Astrocyte of the hippocampus (primary cell): Measurements from ENCODE around the gene MARCKSL1.
"Not testable (repeated sequence)": the region's sequence is repeated elsewhere in the genome, so short reads cannot be mapped to it uniquely, and the experiment has no call there.

Experiments
- DNase-seq: peaks from one replicate; pipeline ENCODE4 v3.0.0; 2011; ENCODE audit warnings: low read depth, low spot score

MARCKSL1 gene, protein sequence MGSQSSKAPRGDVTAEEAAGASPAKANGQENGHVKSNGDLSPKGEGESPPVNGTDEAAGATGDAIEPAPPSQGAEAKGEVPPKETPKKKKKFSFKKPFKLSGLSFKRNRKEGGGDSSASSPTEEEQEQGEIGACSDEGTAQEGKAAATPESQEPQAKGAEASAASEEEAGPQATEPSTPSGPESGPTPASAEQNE

DNA sequence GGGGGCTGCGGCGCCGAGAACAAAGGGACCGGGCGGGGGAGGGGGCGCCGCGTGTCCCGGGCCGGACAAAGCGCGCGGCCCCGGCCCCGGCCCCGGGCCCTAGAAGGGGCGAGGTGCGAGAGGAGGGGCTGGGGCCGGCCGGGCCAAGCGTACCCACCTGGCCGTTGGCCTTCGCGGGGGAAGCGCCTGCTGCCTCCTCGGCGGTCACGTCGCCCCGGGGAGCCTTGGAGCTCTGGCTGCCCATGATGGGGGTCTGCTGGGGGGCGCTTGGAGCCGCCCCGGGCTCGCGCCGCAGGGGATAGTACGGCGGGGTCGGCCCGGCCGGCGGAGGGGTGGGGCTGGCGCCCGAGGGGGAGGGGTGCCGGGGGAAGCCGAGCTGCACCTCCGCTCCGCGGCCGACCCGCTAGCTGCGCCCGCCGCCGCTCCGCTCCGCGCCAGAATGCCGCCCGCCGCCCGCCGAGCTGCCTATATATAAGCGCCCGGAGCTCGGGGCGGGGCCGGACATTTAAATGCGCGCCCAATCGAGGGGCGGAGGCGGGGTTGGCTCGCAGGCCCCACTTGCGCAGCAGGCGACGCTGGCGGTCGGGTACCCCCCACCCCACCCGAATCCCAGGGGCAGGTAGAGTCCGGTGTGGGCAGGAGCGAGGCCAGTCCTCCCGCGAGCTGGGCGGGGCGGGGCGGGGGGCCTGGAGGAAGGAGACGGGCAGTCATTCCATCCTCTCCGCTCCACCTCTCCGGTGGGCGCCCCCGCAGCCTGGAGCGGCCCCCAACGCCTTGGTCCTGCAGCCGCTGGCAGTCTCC lies at the start of gene MARCKSL1:
Gene MARCKSL1 (minus strand): TSS at position 444 of the 801 bp plus-strand sequence. CDS start 200 bp downstream, at position 244.
- peak; percentile 91 for DNase-seq

DNA sequence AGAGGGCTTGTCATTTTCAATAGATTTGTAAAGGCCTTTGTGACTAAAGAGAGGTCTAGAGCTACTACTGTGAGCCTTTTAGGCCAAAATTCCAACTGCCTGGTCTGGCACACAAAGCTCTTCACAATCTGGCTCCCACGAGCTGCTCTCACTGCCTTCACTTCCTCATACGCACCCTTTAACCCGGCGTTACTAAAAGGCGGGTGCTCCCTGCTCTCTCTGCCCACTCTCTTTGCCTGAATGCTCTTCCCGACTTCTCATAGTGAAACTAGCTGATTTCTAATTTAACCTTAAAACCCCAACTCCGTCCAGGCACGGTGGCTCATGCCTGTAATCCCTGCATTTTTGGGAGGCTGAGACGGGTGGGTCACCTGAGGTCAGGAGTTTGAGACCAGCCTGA lies 44.0 kb upstream of the MARCKSL1 start:
- no peak for DNase-seq

- no peak for DNase-seq
Observed at GRCh38 chr1:32377541-32378220, 41.6 kb upstream of the MARCKSL1 start.

DNA sequence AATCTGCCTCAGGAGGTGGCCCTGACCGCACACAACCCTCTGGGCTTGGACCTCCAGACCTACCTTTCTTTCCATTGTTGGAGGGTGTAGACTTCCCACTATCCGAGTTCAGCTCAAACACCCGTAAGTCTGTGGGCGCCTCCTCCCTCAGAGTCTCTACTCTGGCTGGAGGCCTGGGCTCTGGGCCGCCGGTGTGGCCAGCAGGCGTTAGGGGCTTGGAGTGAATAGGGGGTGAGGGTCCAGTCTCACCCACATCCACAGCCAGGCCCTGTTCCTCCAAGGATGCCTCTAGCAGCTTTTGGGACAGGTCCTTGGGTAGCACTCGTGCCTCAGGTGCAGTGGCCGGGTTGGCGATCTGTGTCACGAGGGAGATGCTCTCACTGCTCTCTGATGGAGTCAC lies 40.2 kb upstream of the MARCKSL1 start:
- no peak for DNase-seq

- no peak for DNase-seq
Observed at GRCh38 chr1:32373996-32374592, 38.1 kb upstream of the MARCKSL1 start.

DNA sequence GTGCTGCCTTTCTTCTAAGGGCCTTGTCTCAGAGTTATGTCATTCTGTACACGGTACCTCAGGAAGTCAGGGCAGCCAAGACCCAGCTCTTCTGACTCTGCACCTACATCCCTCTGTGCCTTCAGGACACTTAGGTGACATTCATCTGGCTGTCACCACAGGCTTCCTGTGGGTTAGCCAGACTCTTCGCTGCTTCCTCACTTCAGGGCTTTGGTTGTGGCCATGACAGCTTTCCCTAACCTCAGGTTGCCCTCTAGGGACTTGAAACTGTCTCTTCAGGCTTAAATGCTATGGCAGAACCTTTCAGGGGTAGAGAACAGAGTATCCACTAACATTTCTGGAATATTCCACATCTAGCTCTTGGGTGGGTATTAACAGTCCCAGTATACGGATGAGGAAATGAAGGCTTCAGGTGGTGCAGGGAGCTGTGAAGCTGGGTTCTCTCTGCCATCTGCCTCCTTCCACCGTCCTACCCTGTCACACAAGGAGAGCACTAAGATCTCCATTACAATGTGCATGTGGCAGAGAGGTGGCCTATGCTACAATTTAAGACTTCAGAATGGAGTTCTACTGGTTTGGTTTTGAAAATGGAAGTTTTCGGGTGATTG lies 36.2 kb upstream of the MARCKSL1 start:
- DNase-seq = no peak

DNA sequence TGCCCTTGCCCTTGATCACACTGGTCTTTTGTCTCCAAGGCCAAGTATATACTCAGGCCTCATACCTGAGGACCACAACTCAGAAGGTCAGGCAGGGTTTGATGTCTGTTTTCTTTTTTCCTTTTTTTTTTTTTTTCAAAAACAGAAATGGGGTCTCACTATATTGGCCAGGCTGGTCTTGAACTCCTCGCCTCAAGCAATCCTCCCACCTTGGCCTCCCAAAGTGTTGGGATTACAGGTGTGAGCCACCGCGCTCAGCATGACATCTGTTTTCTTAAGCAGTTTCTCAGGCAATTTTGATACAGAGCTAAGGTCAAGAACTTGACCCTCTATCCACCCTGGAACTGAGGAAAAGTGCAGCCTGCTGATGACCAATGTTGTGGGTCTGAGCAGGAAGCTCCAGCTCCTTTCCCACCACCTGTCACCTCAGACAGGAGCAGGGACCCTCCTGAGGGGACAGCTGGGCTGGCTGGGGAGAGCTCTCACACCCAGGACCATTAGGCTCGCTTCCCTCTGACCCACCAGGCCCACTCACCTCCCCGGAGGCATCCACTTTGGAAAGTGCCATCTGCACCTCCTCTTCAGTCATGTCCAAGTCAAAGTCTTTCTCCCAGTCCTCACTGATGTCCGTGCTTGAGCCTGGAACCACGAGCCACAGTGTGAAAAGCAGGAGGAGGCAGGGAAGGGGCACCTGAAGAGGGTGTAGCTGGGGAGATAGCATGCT lies 32.0 kb upstream of the MARCKSL1 start:
- DNase-seq = no peak

- DNase-seq = no peak
Observed at GRCh38 chr1:32365445-32365844, 29.4 kb upstream of the MARCKSL1 start.

- DNase-seq = no peak
Observed at GRCh38 chr1:32364836-32365235, 28.8 kb upstream of the MARCKSL1 start.

DNA sequence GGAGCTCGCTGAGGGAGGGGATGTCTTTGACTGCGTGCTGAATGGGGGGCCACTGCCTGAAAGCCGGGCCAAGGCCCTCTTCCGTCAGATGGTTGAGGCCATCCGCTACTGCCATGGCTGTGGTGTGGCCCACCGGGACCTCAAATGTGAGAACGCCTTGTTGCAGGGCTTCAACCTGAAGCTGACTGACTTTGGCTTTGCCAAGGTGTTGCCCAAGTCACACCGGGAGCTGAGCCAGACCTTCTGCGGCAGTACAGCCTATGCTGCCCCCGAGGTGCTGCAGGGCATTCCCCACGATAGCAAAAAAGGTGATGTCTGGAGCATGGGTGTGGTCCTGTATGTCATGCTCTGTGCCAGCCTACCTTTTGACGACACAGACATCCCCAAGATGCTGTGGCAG lies 27.7 kb upstream of the MARCKSL1 start:
- no peak for DNase-seq

DNA sequence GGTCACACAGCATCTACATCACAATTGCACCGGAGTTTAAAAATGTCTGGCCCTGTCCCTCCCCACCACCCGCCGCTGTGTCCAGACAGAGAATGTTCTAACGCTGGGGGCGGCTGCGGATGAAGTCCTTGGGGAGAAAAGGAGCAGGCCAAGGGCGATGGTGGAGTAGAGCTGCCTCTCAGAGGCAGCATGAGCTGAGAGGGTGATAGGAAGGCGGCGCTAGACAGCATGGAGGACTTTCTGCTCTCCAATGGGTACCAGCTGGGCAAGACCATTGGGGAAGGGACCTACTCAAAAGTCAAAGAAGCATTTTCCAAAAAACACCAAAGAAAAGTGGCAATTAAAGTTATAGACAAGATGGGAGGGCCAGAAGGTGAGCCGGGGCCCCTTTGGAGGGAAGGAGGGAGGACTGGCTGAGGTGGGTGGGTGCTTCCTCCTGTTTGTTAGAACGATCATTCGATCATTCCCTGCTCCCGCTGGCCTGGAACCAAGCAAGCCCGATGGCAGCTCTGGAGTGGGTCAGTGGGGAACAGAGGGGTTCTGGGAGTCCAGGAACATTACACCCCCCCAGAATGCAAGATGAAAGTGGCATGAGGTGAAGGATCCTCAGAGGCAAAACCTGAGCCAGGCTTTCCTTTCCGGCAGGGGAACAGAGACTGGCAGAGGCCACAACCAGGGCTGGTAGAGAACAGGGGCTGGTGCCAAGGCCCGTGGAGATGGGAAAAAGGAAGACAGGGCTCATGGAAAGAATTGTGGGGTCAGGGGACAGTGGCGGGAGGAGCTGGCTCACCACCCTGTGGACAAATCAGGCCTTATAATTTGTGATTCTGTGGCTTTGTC lies 26.7 kb upstream of the MARCKSL1 start, which contains the start of the genes FAM229A and TSSK3:
Gene FAM229A (minus strand): TSS at position 12 of the 840 bp plus-strand sequence. CDS start 394 bp downstream, outside the sequence.
Gene TSSK3 (plus strand): TSS at position 66 of the 840 bp plus-strand sequence. CDS start 163 bp downstream, at position 229.
- DNase-seq = no peak

GRCh38 chr1:32361674-32362473 lies 25.8 kb upstream of the MARCKSL1 start:
- peak; percentile 76 for DNase-seq

GRCh38 chr1:32361308-32361673 lies 25.3 kb upstream of the MARCKSL1 start:
- DNase-seq = no peak

- no peak for DNase-seq
Observed at GRCh38 chr1:32358435-32358834, 22.4 kb upstream of the MARCKSL1 start.

GRCh38 chr1:32357614-32358013 lies 21.6 kb upstream of the MARCKSL1 start:
- DNase-seq = no peak

DNA sequence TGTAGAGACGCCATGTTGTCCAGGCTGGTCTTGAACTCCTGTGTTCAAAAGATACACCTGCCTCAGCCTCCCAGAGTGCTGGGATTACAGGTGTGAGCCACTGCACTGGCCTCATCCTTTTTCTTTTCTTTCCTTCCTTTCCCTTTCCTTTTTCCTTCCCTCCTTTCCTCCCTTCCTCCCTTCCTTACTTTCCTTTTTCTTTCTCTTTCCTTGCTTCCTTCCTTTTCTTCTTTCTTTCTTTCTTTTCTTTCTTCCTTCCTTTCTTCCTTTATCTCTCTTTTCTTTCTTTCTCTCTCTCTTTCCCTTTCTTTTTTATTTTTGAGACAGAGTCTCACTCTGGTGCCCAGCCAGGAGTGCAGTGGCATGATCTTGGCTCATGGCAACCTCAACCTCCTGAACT lies 20.4 kb upstream of the MARCKSL1 start:
- DNase-seq = no peak

GRCh38 chr1:32355778-32356177 lies 19.7 kb upstream of the MARCKSL1 start:
- DNase-seq = not testable (repeated sequence)

DNA sequence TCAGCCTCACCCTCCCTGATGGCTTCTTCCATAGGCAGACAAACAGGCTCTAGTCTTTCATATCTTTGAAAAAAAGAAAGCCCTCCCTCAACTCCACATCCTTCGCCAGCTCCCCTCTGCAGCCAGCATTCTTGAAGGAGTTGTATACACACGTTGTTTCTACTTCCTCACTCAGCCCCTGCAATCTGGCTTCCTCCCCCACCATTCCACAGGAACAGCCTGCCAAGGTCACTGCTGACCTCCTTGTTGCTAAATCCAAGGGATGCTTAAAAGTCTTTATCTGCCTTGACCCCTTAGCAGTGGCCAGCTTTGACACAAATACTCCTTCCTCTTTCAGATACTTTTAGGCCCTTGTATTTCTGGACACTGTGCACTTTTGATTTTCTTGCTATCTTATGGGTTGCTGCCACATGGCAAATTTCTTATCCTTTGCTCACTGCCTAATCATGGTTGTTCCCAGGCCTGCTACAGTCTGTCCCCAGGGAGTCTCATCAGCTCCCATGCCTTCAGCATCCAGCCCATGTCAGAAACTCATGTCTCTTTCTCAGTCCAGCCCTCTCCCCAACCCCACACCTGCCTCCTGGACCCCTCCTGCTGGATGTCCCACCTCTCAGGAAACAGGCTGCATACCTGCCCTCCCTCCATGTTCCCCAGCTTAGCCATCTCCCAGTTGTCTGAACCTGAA lies 18.0 kb upstream of the MARCKSL1 start:
- DNase-seq = peak; percentile 31

DNA sequence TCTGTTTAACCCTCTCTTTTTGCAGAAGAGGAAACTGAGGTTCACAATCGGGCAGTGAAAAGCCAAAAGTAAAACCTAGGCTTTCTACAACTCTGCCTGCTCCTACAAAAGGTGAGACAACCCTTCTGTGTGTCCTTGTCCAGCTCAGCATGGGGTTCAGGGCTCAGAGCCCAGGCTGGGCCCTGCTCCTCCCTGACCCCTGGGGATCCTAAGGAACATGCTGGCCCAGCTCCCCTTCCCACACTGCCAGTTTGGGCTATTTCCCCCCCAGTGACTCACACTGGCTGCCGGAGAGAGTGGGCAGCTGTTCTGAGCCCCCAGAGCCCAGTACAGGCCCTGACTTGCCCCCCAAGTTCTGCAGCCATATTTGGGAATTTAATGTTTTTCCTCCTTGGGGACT lies 17.4 kb upstream of the MARCKSL1 start:
- no peak for DNase-seq
